HG03342 (cell line): Measurements from ENCODE around the gene TRAF2.

Source experiments
- ATAC-seq: cut with Tn5 transposase; IDR thresholded peaks from one replicate; pipeline ENCODE4 v1.9.1; 2021; ENCODE audit warnings: mild to moderate bottlenecking, moderate library complexity; ENCODE audit not compliant: unreplicated experiment

TRAF2 gene

GRCh38 chr9:136846376-136847087 lies 39.8 kb upstream of the TRAF2 start:
- no peak for ATAC-seq

GRCh38 chr9:136847088-136847825 lies 39.1 kb upstream of the TRAF2 start:
- no peak for ATAC-seq

GRCh38 chr9:136847826-136848392 lies 38.4 kb upstream of the TRAF2 start:
- no peak for ATAC-seq

- no peak for ATAC-seq
Measured at GRCh38 chr9:136848393-136849037, 37.8 kb upstream of the TRAF2 start.

GRCh38 chr9:136849038-136849959 lies 37.0 kb upstream of the TRAF2 start, which contains the start of gene PHPT1:
TSS of gene PHPT1 (plus strand) at chr9:136849409. CDS start at chr9:136849431, 22 bp downstream.
- ATAC-seq: peak; percentile 74

GRCh38 chr9:136849960-136850865 lies 36.1 kb upstream of the TRAF2 start:
- ATAC-seq: no peak

GRCh38 chr9:136850866-136851775 lies 35.2 kb upstream of the TRAF2 start:
- no peak for ATAC-seq

GRCh38 chr9:136851941-136852663 lies 34.2 kb upstream of the TRAF2 start, which contains the start of gene MAMDC4:
TSS of gene MAMDC4 (plus strand) at chr9:136852346. CDS start at chr9:136852417, 71 bp downstream.
- ATAC-seq: no peak

GRCh38 chr9:136852664-136853595 lies 33.4 kb upstream of the TRAF2 start:
- no peak for ATAC-seq

- no peak for ATAC-seq
Measured at GRCh38 chr9:136853596-136854112, 32.7 kb upstream of the TRAF2 start.

GRCh38 chr9:136854113-136854841 lies 32.0 kb upstream of the TRAF2 start:
- ATAC-seq: no peak

GRCh38 chr9:136854842-136855460 lies 31.4 kb upstream of the TRAF2 start:
- no peak for ATAC-seq

- no peak for ATAC-seq
Measured at GRCh38 chr9:136855461-136856078, 30.7 kb upstream of the TRAF2 start.

- no peak for ATAC-seq
Measured at GRCh38 chr9:136856079-136856476, 30.2 kb upstream of the TRAF2 start.
